Measurements from ENCODE around the gene NIP7.

GRCh38 chr16:69346683-69347082 lies 7.1 kb downstream of the NIP7 start:
- TF ChIP-seq CTCF (conservative IDR thresholded peaks at IDR 0.05; ENCODE audit: low read depth, low read length) (no peak), EZH2 (IDR thresholded peaks at IDR 0.05; ENCODE audit: low read length, unreplicated experiment) (no peak), EZH2phosphoT487 (IDR thresholded peaks at IDR 0.05; ENCODE audit: borderline replicate concordance, low read length) (no peak)
